Activated gamma-delta T cell treated with anti-CD3 and anti-CD28 coated beads, Interleukin-2, amount 50 U/mL, for 16 hours (primary cell): Measurements from ENCODE around the gene GPR107.

Experiments used
- DNase-seq: peaks from one replicate; pipeline ENCODE4 v3.0.0-alpha.2; 2020; ENCODE audit warnings: low read depth

Gene GPR107

DNA sequence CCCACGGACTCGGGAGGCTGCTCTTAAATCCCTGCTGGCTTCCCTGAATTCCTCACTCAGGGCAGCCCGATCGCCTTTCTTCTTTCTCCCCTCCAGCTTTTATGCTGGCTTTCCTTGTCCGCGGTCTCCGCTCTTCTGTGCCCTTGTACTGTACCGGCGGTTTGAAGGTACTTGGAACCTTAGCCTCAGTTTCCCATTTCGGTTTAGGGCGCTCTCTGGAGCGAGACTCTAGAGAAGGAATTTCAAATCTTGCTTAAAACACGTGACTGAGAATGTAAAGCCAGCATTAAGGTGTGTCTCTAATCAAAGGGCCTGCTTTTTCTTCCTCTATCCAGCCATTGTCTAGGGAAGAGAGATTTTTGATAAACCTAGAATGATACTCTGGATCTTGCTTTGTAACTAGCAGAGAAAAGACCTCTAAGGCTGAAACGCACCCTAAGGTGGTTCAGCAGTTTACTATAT, 650 bp downstream of the GPR107 start:
- no peak for DNase-seq

DNA sequence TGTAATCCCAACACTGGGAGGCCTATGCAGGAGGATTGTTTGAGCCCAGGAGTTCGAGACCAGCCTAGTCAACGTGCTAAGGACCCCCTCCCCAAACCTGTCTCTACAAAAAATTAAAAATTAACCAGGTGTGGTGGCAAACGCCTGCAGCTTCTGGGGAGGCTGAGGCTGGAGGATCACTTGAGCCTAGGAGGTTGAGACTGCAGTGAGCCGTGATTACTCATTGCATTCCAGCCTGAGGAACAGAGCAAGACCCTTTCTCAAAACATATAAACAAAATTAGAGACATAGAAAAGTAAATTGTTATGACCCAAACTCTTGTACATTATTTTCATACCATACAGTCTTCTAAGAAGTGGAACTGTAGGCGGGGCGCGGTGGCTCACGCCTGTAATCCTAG, 1.1 kb downstream of the GPR107 start:
- DNase-seq = no peak

DNA sequence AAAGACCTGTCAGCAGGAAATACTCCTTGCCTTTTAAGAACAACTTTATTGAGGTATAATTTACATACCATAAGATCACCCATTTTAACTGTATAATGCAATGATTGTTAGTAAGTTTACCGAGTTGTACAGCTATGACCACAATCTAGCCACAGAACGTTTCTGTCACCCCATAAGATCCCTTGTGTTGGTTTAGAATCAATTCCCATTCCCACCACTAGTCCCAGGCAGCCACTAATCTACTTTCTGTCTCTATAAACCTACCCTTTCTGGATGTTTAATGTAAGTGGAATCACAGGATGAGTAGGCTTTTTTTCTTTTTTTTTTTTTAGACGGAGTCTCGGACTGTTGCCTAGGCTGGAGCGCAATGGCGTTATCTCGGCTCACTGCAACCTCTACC, 4.4 kb downstream of the GPR107 start:
- DNase-seq = no peak

DNA sequence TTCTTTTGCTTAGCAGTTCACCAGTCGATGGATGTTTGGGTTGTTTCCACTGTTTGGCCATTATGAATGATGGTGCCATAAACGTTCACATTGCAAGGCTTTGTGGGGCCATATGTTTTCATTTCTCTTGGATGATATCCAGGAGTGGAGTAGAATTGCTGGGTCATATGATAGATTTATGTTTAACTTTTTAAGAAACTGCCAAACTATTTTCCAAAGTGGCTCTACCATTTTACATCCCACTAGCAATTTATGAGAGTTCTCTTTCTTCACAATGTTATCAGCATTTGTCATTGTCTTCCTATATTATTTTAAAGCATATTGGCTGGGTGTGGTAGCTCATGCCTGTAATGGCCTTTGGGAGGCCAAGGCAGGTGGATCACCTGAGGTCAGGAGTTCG, 5.2 kb downstream of the GPR107 start:
- no peak for DNase-seq

DNA sequence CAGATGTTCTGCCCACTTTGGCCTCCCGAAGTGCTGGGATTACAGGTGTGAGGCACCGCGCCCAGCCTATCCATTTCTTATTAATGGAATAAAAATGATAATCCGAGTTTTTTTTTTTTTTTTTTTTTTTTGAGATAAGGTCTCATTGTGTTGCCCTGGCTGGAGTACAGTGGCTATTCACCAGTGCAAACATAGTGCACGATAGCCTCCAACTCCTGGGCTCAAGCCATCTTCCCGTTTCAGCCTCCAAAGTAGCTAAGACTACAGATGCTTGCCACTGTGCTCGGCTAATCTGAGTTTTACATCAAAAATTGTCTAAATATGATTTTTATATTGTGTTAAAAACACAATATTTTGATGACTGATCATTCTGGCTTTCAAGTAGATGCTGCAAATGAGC, 6.6 kb downstream of the GPR107 start:
- DNase-seq = no peak

DNA sequence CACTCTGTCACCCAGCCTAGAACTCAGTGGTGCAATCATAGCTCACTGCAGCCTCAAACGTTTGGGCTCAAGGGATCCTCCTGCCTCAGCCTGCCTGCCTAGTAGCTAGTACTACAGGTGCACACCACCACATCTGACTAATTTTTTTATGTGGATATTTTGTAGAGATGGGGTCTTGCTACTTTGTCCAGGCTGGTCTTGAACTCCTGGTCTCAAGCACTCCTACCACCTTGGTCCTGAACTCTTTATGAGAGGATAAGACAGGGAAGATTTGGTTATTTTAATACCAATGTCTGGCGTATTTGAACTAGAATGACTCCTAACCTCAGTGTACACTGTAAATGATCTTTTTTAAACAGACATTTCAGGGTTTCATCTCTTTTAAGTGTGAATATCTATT, 9.0 kb downstream of the GPR107 start:
- DNase-seq = no peak

DNA sequence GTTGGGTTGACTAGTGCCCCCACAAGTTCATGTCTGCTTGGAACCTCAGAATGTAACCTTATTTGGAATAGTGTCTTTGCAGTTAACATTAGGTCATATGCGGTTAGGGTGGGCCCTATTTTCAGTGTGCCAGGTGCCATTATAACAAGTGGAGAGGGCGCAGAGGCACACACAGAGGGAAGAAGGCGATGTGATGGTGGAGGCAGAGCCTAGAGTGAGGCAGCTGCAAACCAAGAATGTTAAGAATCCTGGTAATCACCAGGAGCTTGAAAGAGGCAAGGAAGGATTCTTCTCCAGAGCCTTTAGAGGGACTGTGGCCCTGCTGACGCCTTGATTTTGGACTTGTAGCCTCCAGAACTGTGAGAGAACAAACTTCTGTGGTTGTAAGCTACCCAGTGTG, 10.9 kb downstream of the GPR107 start:
- DNase-seq = no peak

DNA sequence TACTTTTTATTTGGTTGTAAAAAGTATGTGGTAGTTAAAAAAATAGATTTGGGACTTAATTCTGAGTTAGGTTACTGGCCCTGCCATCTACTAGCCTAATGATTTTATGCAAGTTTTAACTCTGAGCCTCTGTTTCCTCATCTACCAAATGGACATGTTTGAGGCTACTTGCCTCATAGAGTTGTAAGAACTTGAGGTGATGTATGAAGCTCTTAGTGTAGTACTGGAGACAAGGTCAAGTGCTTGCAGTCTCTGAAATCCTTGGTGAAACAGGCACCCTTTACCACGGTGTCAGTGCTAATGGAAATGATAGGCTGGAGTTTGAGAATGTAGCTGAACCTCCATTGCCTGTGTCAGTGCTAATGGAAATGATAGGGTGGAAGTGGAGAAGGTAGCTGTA, 15.3 kb downstream of the GPR107 start:
- no peak for DNase-seq

DNA sequence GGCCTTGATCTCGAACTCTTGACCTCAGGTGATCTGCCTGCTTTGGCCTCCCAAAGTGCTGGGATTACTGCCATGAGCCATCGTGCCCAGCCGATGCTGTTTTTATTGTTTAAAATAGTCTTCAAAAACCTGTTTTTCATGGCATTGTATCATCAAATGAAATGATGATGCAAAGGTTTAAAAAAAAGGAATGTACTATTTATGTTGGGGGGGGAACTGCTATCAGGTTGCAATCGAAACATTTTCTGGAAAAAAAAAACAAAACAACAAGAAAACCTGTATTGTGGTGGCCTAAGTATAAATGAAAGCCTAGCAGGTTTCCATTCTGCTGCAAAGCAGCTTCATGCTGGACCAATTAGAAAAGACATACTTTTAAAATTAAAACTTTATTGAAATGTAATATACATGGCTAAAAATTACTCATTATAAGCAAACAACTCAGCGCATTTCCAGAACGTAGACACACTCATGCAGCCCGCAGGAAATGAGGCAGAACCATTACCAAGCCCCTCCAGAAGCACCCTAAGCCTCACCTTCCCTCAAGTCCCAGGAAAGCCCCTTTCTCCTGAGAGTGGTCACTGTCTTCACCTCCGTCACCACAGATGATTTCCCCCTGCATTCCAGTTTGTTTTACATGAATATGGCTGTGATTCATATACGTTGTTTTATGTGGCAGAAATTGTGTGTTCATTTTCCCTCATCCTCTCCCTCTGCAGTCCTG, 19.0 kb downstream of the GPR107 start:
- no peak for DNase-seq

DNA sequence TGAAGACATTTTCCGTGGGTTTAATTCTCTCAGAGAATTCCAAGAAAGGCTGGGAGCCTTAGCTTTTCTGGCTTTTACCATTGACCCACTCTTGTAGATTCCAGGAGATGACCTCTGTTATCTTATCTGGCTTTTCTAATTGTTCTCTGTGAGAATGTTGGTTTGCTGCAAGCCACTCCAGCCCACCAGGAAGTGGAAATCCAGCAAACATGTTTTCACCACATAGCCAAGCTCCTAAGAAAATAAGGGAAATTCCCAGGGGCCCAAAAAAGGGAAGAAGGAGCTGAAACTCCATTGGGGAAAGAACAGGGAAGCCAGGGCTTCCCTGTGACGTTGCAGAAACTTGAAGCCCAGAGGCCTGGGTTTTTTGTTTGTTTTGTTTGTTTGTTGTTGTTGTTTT, 19.7 kb downstream of the GPR107 start:
- no peak for DNase-seq

DNA sequence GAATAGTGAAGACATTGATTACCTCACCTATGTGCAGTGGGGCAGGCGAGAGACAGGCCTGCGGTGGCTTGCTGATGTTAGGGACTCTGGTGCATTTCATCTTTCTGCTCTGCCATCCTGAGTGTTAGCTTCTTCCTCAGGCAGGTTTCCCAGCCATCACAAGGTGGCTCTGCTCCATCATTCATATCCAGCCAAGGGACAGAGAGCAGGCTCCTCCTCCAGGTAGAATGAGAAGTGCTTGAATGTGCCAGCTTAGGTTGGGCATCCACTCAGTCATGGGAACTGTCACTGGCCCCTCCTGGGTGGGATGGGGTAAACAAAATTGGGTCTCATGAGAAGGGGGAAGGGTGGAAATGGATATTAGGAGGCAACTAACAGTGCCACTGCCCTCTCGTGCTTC, 24.8 kb downstream of the GPR107 start:
- DNase-seq = no peak

DNA sequence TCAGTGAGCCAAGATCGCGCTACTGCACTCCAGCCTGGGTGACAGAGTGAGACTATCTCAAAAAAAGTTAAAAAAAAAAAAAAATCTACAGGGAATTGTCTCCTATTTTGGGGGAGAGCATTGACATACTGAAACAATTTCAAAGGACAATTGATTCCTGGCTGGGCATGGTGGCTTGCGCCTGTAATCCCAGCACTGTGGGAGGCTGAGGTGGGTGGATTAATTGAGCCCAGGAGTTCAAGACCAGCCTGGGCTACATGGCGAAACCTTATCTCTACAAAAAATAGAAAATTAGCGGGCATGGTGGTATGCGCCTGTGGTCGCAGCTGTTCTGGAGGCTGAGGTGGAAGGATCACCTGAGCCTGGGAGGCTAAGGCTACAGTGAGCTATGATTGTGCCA, 30.6 kb downstream of the GPR107 start:
- DNase-seq = no peak

DNA sequence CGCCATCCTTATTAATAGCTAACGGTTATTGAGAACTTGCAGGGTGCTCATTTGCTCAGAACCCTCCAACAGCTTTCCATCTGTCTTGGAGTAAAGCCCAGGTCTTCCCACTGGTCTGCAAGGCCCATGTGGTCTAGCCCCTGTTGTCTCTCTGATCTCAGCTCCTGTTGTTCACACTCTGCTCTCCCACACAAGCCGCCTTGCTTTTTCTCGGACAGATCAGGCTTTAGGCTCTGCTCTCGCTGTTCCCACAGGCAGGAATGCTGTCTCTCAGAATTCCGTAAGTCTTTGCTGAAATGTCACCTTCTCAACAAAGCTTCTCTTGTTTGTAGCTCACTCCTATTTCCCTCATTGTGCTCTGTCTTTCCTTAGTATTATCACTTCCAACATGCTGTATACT, 34.3 kb downstream of the GPR107 start:
- DNase-seq = no peak

DNA sequence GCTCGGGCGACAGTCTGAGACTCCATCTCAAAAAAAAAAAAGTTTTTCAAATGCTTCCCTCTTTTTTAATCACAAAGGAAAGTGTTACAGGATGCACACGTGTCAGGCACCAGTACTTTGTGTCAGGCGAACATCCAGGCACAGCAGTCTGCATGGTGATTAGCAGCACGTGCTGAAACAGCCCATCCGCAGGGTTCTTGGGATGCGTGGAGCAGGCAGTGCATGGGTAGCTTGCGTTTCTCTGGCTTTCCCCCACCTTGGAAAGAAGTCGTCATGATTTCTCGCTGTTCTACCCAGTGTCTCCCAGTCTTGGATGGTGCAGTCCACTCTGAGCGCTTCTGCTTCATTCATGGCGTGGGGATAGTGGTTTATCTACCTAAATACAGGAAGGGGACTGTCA, 35.4 kb downstream of the GPR107 start:
- DNase-seq = no peak

DNA sequence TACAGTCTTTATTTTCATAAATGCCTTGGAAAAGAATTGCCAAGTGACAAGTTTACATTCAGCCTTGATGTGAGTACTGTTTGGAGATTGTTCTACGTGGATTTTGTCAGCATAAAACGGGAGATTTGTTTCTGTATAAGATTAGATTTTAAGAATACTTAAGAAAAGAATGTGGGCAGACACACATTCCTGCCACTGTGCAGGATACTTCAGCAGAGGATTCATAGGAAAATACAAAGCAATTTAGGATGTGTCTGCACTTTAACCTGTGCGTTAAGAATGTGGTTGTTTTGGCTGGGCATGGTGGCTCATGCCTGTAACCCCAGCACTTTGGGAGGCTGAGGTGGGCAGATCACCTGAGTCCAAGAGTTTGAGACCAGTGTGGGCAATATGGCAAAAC, 37.2 kb downstream of the GPR107 start:
- no peak for DNase-seq

DNA sequence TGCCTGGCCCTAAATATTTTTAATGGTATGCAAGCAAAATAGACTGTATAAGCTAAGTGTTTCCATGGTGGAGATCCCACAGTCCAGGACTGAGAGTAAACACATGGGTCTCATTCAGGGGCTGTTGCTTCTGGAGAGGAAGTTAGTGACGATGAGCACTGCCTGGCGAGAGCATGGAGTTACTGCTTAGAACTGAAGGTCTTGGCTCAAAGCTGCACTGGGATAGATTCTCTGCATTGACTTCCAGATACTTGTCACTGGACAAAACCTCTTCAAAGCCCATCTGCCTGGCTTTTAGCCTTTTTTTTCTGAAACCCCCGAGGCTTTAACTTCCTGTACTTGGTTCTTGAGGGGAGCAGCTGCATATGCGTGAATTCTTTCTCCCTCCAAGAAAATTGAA, 39.2 kb downstream of the GPR107 start:
- DNase-seq = no peak

DNA sequence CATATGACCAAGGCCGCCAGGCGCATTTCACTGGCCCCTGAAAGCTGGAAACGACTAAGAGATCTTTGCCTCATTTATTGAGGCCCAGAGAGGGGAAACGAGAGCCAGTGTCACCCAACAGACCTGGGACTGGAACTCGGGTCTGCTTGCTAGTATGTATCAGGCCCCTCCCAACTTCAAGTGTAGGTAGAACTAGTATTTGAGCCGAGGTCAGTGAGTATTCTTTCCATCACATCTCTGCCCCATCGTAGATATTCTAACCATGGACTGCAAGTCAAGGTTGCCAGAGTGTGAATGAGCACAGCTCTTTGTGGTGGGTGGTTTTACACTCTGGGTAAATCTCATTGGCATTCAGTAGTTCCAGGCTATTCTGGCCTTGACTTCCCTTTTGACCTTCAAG, 42.2 kb downstream of the GPR107 start:
- no peak for DNase-seq

DNA sequence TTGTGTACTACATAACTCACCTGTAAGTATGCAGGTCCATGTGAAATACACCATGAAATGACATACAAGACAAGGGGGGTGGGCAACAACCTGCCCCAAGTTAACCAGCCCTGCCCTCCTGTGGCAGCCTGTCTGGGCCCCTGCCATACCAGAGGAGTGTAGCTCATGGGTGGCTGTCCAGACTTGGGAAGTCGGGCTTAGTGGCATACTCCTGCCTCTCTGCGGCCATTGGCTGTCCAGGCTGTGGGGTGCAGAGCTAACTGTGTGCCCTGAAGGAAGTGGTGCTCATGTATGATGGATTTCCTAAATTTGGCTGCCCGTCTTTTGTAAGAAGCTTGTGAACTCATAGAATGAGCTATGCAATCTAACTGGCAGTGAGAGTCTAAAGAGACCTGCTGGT, 47.0 kb downstream of the GPR107 start:
- no peak for DNase-seq

DNA sequence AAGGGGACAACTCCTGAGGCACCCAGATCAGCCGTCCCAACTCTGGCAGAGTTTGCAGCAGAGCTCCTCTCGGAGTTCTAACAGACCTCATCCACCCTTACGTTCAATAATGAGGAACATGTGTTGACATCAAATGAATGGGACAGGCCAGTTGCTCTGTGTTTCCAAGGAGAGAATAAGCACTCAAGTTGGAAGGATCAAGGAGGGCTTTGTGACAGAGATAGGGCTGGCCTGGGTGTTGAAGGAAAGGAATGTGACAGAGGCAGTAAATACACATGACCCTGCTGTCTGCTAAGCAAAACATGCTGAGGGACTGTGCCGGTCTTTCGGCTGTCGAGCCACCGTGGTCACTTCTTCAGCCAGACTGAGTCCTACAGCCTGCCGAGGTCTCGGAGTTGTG, 48.2 kb downstream of the GPR107 start:
- DNase-seq = no peak

DNA sequence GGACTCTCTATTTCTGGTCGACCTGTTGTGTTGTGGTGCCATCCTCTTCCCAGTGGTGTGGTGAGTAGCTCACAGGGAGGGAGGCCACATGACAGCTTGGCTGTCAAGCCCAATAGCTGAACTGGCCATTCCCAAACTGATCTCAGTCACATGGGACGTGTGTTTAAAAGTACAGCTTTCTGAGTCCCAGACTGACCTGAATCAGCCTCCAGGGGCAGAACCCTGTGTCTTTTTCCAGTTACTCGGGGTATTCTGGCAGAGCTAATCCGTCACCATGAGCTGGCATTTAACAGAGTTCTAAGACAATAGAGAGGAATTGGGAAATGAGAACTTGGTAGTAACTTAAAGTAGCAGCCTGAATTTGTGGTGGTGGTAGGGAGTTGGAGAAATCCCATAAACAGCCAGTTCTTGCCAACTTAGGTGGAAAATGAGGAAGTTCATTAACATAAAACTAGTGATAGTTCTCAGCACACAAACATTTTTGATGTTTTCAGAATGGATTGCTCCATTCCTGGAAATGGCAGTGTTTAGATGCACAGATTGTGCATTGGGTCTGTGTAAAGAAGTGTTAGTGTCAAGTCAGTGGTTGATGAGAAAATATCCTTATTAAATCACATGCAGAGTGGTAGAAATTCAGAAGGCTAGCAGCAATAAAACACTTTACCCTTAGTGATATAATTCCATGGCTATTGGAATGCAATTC, 50.9 kb downstream of the GPR107 start:
- DNase-seq = no peak

DNA sequence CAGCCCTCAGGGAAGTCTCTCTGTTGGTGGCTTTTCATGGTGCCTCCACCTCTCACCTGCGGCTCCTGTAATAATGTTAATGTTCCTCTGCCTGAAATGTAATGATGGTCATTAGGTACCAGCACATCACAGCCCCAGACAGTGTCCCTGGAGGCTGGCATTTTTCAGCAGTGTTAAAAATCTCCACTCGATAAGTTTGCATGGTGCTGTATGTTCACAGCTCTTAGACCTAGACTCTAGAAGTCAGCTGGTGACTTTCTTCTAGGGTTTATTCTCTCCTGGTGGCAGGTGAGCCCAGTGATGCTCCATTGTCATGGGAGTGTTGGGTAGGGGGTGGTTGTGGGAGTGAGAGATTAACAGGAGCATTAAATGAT, 53.1 kb downstream of the GPR107 start:
- DNase-seq = no peak

DNA sequence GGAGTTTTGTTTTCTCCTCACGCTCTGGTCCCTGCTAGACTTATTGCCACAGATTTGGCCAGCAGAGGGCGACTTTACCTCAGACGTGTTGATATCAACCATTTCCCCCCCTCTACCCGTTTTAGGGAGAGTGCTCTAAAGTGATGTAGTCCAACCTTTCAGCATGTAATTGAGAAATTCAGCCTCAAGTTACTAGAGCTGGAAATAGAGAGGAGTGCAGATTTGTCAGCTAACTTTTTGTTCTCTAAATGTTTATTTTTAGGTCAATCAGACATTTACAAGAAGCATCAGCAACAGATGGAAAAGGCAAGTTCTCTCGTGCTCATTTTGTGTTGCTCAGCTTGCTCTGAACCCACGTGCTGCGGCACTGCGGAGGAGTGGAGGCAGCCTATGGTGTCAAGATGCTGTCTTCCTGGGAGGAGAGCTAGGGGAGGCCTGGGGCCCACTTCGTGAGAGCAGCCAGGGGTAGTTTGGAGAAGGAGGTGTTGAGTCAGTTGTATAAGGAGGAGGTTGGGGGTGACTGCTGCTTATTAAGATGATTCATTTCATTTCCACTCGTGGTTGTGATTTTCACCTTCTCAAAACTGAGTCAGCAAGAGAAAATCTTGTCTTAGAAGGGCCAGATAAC, 53.6 kb downstream of the GPR107 start:
- peak; percentile 79 for DNase-seq

DNA sequence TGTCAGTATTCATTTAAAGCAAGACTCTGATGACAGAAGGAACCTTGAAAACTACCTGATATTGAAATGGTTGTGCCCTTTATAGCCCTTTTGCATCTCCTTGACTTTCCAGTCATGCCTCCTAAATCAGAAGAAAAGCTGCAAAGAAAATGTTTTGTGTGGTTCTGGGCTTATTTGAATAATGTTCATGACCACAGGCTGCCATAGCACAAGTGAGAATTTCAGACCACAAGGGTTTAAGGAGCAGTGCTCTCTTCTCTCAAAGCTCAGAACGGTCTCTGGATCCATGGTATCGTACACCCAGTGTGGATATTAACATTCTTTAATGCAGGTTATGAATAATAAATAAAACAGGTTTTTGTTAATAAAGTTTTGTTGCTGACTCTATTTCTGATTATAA, 54.2 kb downstream of the GPR107 start:
- no peak for DNase-seq

DNA sequence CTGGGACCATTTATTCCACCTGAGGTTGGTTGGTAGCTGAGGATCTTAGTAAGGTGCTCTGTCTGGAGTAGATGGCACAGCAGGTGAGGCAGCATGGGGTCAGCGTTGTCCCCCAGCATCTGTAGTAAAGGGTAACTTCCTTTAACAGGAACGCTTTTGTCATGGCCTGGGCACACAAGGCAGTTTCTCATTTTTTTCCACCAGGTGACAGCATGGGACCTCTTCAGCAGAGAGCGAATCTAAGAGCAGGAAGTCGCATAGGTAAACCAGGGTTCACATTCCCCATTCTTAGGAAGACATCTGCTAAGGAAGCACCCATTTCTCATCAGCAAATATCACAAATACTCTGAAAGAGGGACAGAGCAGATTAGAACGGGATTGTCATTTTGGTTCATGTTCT, 56.5 kb downstream of the GPR107 start:
- no peak for DNase-seq
